HG03097 (cell line): ENCODE results near the gene PTPRG.
"Not testable (repeated sequence)": the region's sequence is repeated elsewhere in the genome, so short reads cannot be mapped to it uniquely, and the experiment has no call there.

Experiments used
- ATAC-seq: cut with Tn5 transposase; IDR thresholded peaks from one replicate; pipeline ENCODE4 v1.9.1; 2021; ENCODE audit not compliant: unreplicated experiment, low FRiP score

Gene PTPRG

GRCh38 chr3:61714225-61714624, 152.9 kb downstream of the PTPRG start:
- ATAC-seq, result no peak

GRCh38 chr3:61715886-61716527, 154.6 kb downstream of the PTPRG start:
- no peak for ATAC-seq

- ATAC-seq, result not testable (repeated sequence)
Measured at GRCh38 chr3:61716693-61717092, 155.3 kb downstream of the PTPRG start.

GRCh38 chr3:61718565-61718964, 157.2 kb downstream of the PTPRG start:
- no peak for ATAC-seq

GRCh38 chr3:61719278-61719977, 158.1 kb downstream of the PTPRG start:
- no peak for ATAC-seq

GRCh38 chr3:61723038-61723437, 161.7 kb downstream of the PTPRG start:
- ATAC-seq, result no peak

- peak; percentile 89 for ATAC-seq
Measured at GRCh38 chr3:61724183-61724582, 162.8 kb downstream of the PTPRG start.

- no peak for ATAC-seq
Measured at GRCh38 chr3:61724801-61725200, 163.4 kb downstream of the PTPRG start.

GRCh38 chr3:61725851-61726333, 164.5 kb downstream of the PTPRG start:
- ATAC-seq, result no peak

- no peak for ATAC-seq
Measured at GRCh38 chr3:61727435-61727834, 166.1 kb downstream of the PTPRG start.

- no peak for ATAC-seq
Measured at GRCh38 chr3:61729038-61729634, 167.8 kb downstream of the PTPRG start.

GRCh38 chr3:61730056-61730455, 168.7 kb downstream of the PTPRG start:
- ATAC-seq, result no peak

- ATAC-seq, result no peak
Measured at GRCh38 chr3:61730577-61731231, 169.3 kb downstream of the PTPRG start.

- no peak for ATAC-seq
Measured at GRCh38 chr3:61733000-61733399, 171.6 kb downstream of the PTPRG start.

- ATAC-seq, result no peak
Measured at GRCh38 chr3:61733876-61734275, 172.5 kb downstream of the PTPRG start.

GRCh38 chr3:61734749-61735686, 173.6 kb downstream of the PTPRG start:
- no peak for ATAC-seq

GRCh38 chr3:61736506-61736905, 175.1 kb downstream of the PTPRG start:
- no peak for ATAC-seq

GRCh38 chr3:61739640-61740039, 178.3 kb downstream of the PTPRG start:
- no peak for ATAC-seq

GRCh38 chr3:61740494-61740893, 179.1 kb downstream of the PTPRG start:
- ATAC-seq, result no peak

GRCh38 chr3:61741551-61741950, 180.2 kb downstream of the PTPRG start:
- ATAC-seq, result no peak
